ENCODE measurements around the gene APLP1. TPM values are rescaled to one million over a fixed set of nuclear protein-coding genes. Genes with fewer than 3 reads are reported as not detected.

The APLP1 gene
- total and polyA plus RNA-seq, 2 of the 4 experiments (the other 2 are of a cell fraction) = 4.7 to 41.0 TPM

- H3K9ac ChIP-seq (ENCODE audit: low read depth, low read length) = no peak within 1 kb of the TSS
- H2BK15ac ChIP-seq (ENCODE audit: low read depth, low read length) = no peak within 1 kb of the TSS
- H3K27ac ChIP-seq (ENCODE audit: insufficient read depth, low read length) = no peak within 1 kb of the TSS
- no peak within 1 kb of the TSS for H4K5ac ChIP-seq (ENCODE audit: low read depth, low read length)
- H3K9me1 ChIP-seq (ENCODE audit: insufficient read depth, low read length) = no peaks in the 10 kb centered on the region
- H3K56ac ChIP-seq (ENCODE audit: extremely low read depth, insufficient read depth, low read length) = no peak within 1 kb of the TSS
- no peak within 1 kb of the TSS for H2BK5ac ChIP-seq (ENCODE audit: low read depth, low read length, poor library complexity, severe bottlenecking)
- no peak within 1 kb of the TSS for H4K91ac ChIP-seq (ENCODE audit: insufficient read depth, low read depth, low read length)
- dilution Hi-C loops (cut with HindIII; ENCODE audit: low sequenced_read_pairs, unreplicated experiment) = no loop called here
- no peaks in the 10 kb centered on the region for H3K36me3 ChIP-seq (ENCODE audit: control insufficient read depth, insufficient read depth, low read length)
- in situ Hi-C loops (cut with MboI; ENCODE audit: low sequenced_read_pairs) = no loop called here
- no peak within 1 kb of the TSS for H3K14ac ChIP-seq (replicated peaks; ENCODE audit: low read depth, low read length)
- H3K4me3 ChIP-seq (ENCODE audit: insufficient read depth, low read depth, low read length) = peak within 1 kb of the TSS; percentile 43
- H2AK5ac ChIP-seq (ENCODE audit: low read depth, low read length) = no peak within 1 kb of the TSS
- H3K18ac ChIP-seq (ENCODE audit: low read depth, low read length) = no peak within 1 kb of the TSS
- peak; percentile 78 for ATAC-seq (ENCODE audit: low read depth)
- H3K23ac ChIP-seq (ENCODE audit: low read depth, low read length) = no peak within 1 kb of the TSS
- H2BK120ac ChIP-seq (ENCODE audit: low read depth, low read length) = no peak within 1 kb of the TSS
- no peak within 1 kb of the TSS for H2BK20ac ChIP-seq (ENCODE audit: low read depth, low read length)
- H3K27me3 ChIP-seq (ENCODE audit: control insufficient read depth, insufficient read depth, low read length) = peaks cover 76% of the 10 kb centered on the region
- intact Hi-C loops (cut with micrococcal nuclease) = no loop called here
- CTCF ChIA-PET = no interaction called here
- H2AFZ ChIP-seq (replicated peaks; ENCODE audit: low read length, poor library complexity) = peak within 1 kb of the TSS; percentile 84
- no peaks in the 10 kb centered on the region for H3K9me3 ChIP-seq (ENCODE audit: control insufficient read depth, insufficient read depth, low read length)
- BruUV-seq (replicated peaks) = no TSS peak
- H3K79me1 ChIP-seq (ENCODE audit: low read depth in 1 of 2, low read length in 2 of 2) = no peaks in the 10 kb centered on the region
- H3K4me2 ChIP-seq (ENCODE audit: low read depth, low read length) = peak within 1 kb of the TSS; percentile 65
- DNase-seq = no peak
- POLR2A ChIA-PET (ENCODE audit: unreplicated experiment) = no interaction called here
- H4K8ac ChIP-seq (ENCODE audit: low read depth in 2 of 2, low read length in 2 of 2) = no peak within 1 kb of the TSS
- H2AK9ac ChIP-seq (replicated peaks; ENCODE audit: low read depth, low read length, poor library complexity) = no peak within 1 kb of the TSS
- no peaks in the 10 kb centered on the region; the same call in 1 of the 2 replicates for H4K20me1 ChIP-seq (ENCODE audit: insufficient read depth, low read length)
- WGBS, 2 experiments (ENCODE audit: extremely low coverage in 2 of 2, insufficient read length in 1 of 2) = 1% methylated on average over 25 of the region's 42 CpGs; no CpG with 5 or more reads in 1 of the 2 experiments
- H3K4me1 ChIP-seq (ENCODE audit: control insufficient read depth, insufficient read depth, low read length) = no peaks in the 10 kb centered on the region; the same call in 1 of the 2 replicates
- no peak within 1 kb of the TSS for H3K4ac ChIP-seq (ENCODE audit: low read depth, low read length)
- TF ChIP-seq, protein P1, sequence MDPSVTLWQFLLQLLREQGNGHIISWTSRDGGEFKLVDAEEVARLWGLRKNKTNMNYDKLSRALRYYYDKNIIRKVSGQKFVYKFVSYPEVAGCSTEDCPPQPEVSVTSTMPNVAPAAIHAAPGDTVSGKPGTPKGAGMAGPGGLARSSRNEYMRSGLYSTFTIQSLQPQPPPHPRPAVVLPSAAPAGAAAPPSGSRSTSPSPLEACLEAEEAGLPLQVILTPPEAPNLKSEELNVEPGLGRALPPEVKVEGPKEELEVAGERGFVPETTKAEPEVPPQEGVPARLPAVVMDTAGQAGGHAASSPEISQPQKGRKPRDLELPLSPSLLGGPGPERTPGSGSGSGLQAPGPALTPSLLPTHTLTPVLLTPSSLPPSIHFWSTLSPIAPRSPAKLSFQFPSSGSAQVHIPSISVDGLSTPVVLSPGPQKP (IDR thresholded peaks at IDR 0.05; ENCODE audit: borderline replicate concordance, low read depth, low read length) = no peak
- TF ChIP-seq CEBPB (IDR thresholded peaks at IDR 0.05; ENCODE audit: low read depth, low read length) = no peak
- no peak for TF ChIP-seq RAD21 (IDR thresholded peaks at IDR 0.05; ENCODE audit: low read length)
- no peak for TF ChIP-seq CHD1 (IDR thresholded peaks at IDR 0.05; ENCODE audit: low read depth, low read length)
- no peak for TF ChIP-seq POLR2A (IDR thresholded peaks at IDR 0.05; ENCODE audit: low read depth, low read length)
- TF ChIP-seq MAFK (IDR thresholded peaks at IDR 0.05; ENCODE audit: low read depth, low read length) = no peak
- no peak for TF ChIP-seq RCOR1 (IDR thresholded peaks at IDR 0.05; ENCODE audit: insufficient replicate concordance, low read length)
- TF ChIP-seq MXI1 (IDR thresholded peaks at IDR 0.05; ENCODE audit: borderline replicate concordance, low read depth, low read length) = no peak
- TF ChIP-seq NFE2L2 (IDR thresholded peaks at IDR 0.05; ENCODE audit: low read depth, low read length) = no peak
- no peak for TF ChIP-seq FOS (IDR thresholded peaks at IDR 0.05; ENCODE audit: low read depth, low read length)
- no peak for TF ChIP-seq MAZ (IDR thresholded peaks at IDR 0.05; ENCODE audit: borderline replicate concordance, low read depth, low read length)
- no peak for TF ChIP-seq RFX5 (IDR thresholded peaks at IDR 0.05; ENCODE audit: low read depth, low read length)
- no peak for TF ChIP-seq SMC3 (IDR thresholded peaks at IDR 0.05; ENCODE audit: low read depth, low read length)
- no peak for TF ChIP-seq USF2 (IDR thresholded peaks at IDR 0.05; ENCODE audit: low read depth, low read length)
These were observed 11.7 kb upstream of the APLP1 start, which contains the start of gene KIRREL2 for GRCh38 chr19:35856546-35857149. Gene KIRREL2, plus strand, starts transcription at chr19:35856911. Its CDS starts 209 bp downstream, at chr19:35857120.

Data from IMR-90 (cell line).